ENCODE results near the gene GPATCH4. TPM values are rescaled to one million over a fixed set of nuclear protein-coding genes. Genes with fewer than 3 reads are reported as not detected.
A peak's percentile ranks its signal among the peaks of the same experiment; 100 is the strongest.

GPATCH4 gene
- total RNA-seq, 1 experiment from 2014 or later = 84.2 TPM

DNA sequence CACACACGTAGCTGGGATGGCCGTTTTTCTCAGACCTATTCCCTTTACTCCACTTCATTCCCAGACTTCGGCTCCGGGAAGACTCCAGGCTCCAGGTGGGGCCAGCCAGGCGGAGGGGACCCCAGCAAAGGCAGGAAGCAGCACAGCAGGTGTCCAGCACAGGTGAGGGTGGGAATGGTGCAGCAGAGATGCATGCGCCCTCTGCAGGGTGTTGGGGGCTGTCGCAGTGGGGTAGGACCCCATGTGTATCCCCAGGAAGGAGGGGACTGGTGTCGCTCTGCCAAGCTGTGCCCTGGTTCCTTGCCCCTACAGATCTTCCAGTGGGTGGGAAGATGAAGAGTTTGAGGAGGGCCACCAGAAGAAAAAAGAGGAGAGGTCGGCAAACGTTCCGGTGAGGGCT is 16.5 kb downstream of the GPATCH4 start:
- no peak for DNase-seq (ENCODE audit: low spot score)
- Histone ChIP-seq H3K9me3 (ENCODE audit: low read depth, low read length, poor library complexity, severe bottlenecking) (no peaks in the 10 kb centered on the region), H3K4me3 (ENCODE audit: low read depth, low read length, poor library complexity, severe bottlenecking) (no peak overlapping the region), H3K27me3 (replicated peaks; ENCODE audit: insufficient read depth, low read depth, low read length, poor library complexity) (no peaks in the 10 kb centered on the region), H3K36me3 (ENCODE audit: insufficient read depth, low read length, poor library complexity, severe bottlenecking) (no peaks in the 10 kb centered on the region), H3K4me1 (ENCODE audit: insufficient read depth, low read length, poor library complexity, severe bottlenecking) (no peaks in the 10 kb centered on the region), H3K27ac (ENCODE audit: low read depth, low read length, poor library complexity, severe bottlenecking) (no peak overlapping the region)
- intact Hi-C loops (cut with micrococcal nuclease; ENCODE audit: unreplicated experiment) = loop anchor here (5.0 kb wide), 1 partner anchor 92 kb away; the partner anchor contains the start of gene NES
- POLR2A ChIA-PET (ENCODE audit: low non-redundant PET) = no interaction called here
- TF ChIP-seq, protein P1, sequence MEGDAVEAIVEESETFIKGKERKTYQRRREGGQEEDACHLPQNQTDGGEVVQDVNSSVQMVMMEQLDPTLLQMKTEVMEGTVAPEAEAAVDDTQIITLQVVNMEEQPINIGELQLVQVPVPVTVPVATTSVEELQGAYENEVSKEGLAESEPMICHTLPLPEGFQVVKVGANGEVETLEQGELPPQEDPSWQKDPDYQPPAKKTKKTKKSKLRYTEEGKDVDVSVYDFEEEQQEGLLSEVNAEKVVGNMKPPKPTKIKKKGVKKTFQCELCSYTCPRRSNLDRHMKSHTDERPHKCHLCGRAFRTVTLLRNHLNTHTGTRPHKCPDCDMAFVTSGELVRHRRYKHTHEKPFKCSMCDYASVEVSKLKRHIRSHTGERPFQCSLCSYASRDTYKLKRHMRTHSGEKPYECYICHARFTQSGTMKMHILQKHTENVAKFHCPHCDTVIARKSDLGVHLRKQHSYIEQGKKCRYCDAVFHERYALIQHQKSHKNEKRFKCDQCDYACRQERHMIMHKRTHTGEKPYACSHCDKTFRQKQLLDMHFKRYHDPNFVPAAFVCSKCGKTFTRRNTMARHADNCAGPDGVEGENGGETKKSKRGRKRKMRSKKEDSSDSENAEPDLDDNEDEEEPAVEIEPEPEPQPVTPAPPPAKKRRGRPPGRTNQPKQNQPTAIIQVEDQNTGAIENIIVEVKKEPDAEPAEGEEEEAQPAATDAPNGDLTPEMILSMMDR (conservative IDR thresholded peaks at IDR 0.05; ENCODE audit: low read depth, low read length) = peak; percentile 56
- TF ChIP-seq EZH2 (IDR thresholded peaks at IDR 0.05; ENCODE audit: borderline replicate concordance, low read depth, low read length, poor library complexity, severe bottlenecking) = no peak
- CTCF ChIA-PET = interaction anchor here (0.5 kb wide), 1 partner anchor 24 kb away, joined by 3 read pairs; no protein-coding TSS in a partner anchor
- BruUV-seq (replicated peaks) = no TSS peak

DNA sequence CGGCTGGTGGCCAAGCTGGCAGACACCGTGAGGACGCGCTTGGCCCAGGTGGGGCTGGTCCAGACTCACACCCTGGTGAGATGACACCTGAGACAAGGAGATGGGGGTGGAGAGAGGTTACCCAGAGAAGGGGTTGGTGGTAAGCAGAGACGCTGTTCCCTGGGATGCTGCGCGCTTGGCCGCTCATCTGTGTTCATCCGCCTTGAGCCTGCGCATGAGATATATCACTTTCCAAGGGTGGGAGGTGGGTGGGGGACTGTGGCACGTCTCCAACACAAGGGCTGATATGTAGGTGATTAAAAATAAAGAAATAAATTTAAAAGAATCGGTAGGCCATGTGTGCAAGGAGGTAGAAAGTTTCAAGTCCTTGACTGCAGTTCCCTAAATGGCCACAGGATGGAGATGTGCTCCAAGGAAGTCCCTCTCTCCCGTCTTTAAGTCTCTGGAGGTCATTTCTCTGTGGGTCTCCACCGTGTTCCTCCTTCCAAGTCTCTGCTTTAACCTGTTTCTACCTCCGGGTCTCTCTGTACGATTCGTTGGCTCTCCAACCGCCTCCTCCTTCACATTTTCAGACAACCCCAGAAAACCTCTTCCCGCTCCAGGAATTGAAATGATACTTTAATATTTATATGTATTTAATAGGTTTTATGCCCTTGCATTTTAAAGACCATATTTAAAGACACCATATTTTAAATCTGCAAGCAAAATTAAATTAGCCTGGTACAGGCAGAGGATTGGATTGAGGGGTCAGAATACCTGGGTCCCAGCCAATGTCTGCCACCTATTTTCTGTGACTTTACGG is 17.3 kb downstream of the GPATCH4 start:
- no peak overlapping the region for H3K4me3 ChIP-seq (ENCODE audit: low read depth, low read length, poor library complexity, severe bottlenecking)
- no peaks in the 10 kb centered on the region for H3K27me3 ChIP-seq (replicated peaks; ENCODE audit: insufficient read depth, low read depth, low read length, poor library complexity)
- BruUV-seq (replicated peaks) = no TSS peak
- ChIA-PET CTCF (interaction anchor here (0.5 kb wide), 1 partner anchor 25 kb away, joined by 3 read pairs; no protein-coding TSS in a partner anchor), POLR2A (ENCODE audit: low non-redundant PET) (no interaction called here)
- intact Hi-C loops (cut with micrococcal nuclease; ENCODE audit: unreplicated experiment) = loop anchor here (5.0 kb wide), 1 partner anchor 93 kb away; the partner anchor contains the start of gene NES
- H3K9me3 ChIP-seq (ENCODE audit: low read depth, low read length, poor library complexity, severe bottlenecking) = no peaks in the 10 kb centered on the region
- H3K27ac ChIP-seq (ENCODE audit: low read depth, low read length, poor library complexity, severe bottlenecking) = no peak overlapping the region
- TF ChIP-seq, protein P1 (conservative IDR thresholded peaks at IDR 0.05; ENCODE audit: low read depth, low read length) = peak; percentile 85
- no peak for TF ChIP-seq EZH2 (IDR thresholded peaks at IDR 0.05; ENCODE audit: borderline replicate concordance, low read depth, low read length, poor library complexity, severe bottlenecking)
- H3K36me3 ChIP-seq (ENCODE audit: insufficient read depth, low read length, poor library complexity, severe bottlenecking) = no peaks in the 10 kb centered on the region
- peak; percentile 86 for DNase-seq (ENCODE audit: low spot score)
- no peaks in the 10 kb centered on the region for H3K4me1 ChIP-seq (ENCODE audit: insufficient read depth, low read length, poor library complexity, severe bottlenecking)

DNA sequence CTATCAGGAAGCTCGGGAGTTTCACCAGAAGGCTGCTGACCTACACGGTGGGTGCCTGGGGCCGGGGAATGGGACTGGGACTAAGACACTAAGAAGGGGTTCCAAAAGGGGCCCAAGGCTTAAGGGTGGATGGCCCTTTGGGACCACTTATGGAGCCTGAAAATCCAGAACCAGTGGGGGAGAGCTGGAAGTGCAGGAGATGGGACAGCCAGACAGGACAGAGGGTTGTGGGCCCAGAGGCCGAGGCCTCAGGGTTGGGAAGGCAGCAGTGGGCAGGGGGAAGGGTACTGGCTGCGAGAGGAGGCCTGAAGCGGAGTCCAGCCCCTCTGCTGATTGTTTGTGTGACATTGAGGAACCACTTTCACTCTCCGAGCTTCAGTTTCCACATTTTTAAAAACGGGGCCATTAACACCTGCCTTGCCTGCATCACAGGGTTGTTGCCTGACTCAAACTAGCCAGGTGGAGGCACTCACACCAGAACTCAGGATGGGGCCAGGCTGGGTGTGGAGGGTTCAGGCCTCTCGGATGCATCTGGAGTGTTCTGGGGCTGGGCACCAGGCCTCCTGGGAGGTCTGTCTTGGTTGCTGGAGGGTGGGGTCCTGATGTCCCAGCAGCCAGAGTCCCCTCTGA is 18.8 kb downstream of the GPATCH4 start:
- Histone ChIP-seq H3K27ac (ENCODE audit: low read depth, low read length, poor library complexity, severe bottlenecking) (no peak overlapping the region), H3K9me3 (ENCODE audit: low read depth, low read length, poor library complexity, severe bottlenecking) (no peaks in the 10 kb centered on the region), H3K4me1 (ENCODE audit: insufficient read depth, low read length, poor library complexity, severe bottlenecking) (no peaks in the 10 kb centered on the region), H3K27me3 (replicated peaks; ENCODE audit: insufficient read depth, low read depth, low read length, poor library complexity) (no peaks in the 10 kb centered on the region), H3K4me3 (ENCODE audit: low read depth, low read length, poor library complexity, severe bottlenecking) (no peak overlapping the region), H3K36me3 (ENCODE audit: insufficient read depth, low read length, poor library complexity, severe bottlenecking) (no peaks in the 10 kb centered on the region)
- BruUV-seq (replicated peaks) = no TSS peak
- intact Hi-C loops (cut with micrococcal nuclease; ENCODE audit: unreplicated experiment) = loop anchor here (5.0 kb wide), 1 partner anchor 95 kb away; the partner anchor contains the start of gene NES
- DNase-seq (ENCODE audit: low spot score) = no peak
- TF ChIP-seq EZH2 (IDR thresholded peaks at IDR 0.05; ENCODE audit: borderline replicate concordance, low read depth, low read length, poor library complexity, severe bottlenecking) = no peak
- TF ChIP-seq, protein P1 (conservative IDR thresholded peaks at IDR 0.05; ENCODE audit: low read depth, low read length) = no peak
- ChIA-PET CTCF (no interaction called here), POLR2A (ENCODE audit: low non-redundant PET) (no interaction called here)

All from A673 (cell line).